H1 (cell line): ENCODE measurements around the gene PTEN. TPM values are rescaled to one million over a fixed set of nuclear protein-coding genes. Genes with fewer than 3 reads are reported as not detected.

Experiments used
- CTCF ChIA-PET: fragments of 300-600 bp; sonication (Branson Sonifier 250); formaldehyde crosslinking; loops from one replicate; lab custom pipeline; 2021; ENCODE audit not compliant: partially characterized antibody; lab: Charles Lee
- POLR2A ChIA-PET: fragments of 300-600 bp; sonication (Branson Sonifier 250); formaldehyde crosslinking; loops from one replicate; lab custom pipeline; 2021; ENCODE audit warnings: inconsistent platforms; ENCODE audit not compliant: partially characterized antibody; lab: Charles Lee
- DNase-seq, 2 experiments: peaks; one replicate each; pipeline versions ENCODE4 v3.0.0 to v3.0.0-alpha.2; 2010 to 2022; ENCODE audit warnings: low spot score in 2 of 2, low read depth in 1 of 2, mixed read lengths in 1 of 2
- FAIRE-seq: peaks from 2 replicates; lab custom pipeline; 2011; peaks lifted over from hg19 to GRCh38; lab: Jason Lieb, UNC
- H2AFZ ChIP-seq: 2 replicates; pipeline ENCODE4 v1.8.1; 2012; ENCODE audit warnings: low read length, inconsistent platforms
- H2AK5ac ChIP-seq: 2 replicates; pipeline ENCODE4 v1.6.1; 2013; ENCODE audit warnings: low read depth, low read length
- H2BK120ac ChIP-seq: replicated peaks from 2 replicates; pipeline ENCODE3; 2013; ENCODE audit warnings: low read depth, low read length, inconsistent platforms
- H2BK12ac ChIP-seq: 2 replicates; pipeline ENCODE4 v1.6.1; 2013; ENCODE audit warnings: low read depth, low read length
- H2BK15ac ChIP-seq: 2 replicates; pipeline ENCODE4 v1.6.1; 2013; ENCODE audit warnings: low read length
- H2BK20ac ChIP-seq: 2 replicates; pipeline ENCODE4 v1.6.1; 2013; ENCODE audit warnings: low read length
- H2BK5ac ChIP-seq: 2 replicates; pipeline ENCODE4 v1.6.1; 2013; ENCODE audit warnings: low read depth, low read length
- H3K14ac ChIP-seq: 2 replicates; pipeline ENCODE4 v1.6.1; 2013; ENCODE audit warnings: inconsistent platforms; ENCODE audit not compliant: insufficient read length
- H3K18ac ChIP-seq: 2 replicates; pipeline ENCODE4 v1.6.1; 2013; ENCODE audit warnings: low read length; ENCODE audit errors: extremely low read depth
- H3K23ac ChIP-seq: 2 replicates; pipeline ENCODE4 v1.6.1; 2013; ENCODE audit warnings: inconsistent platforms; ENCODE audit not compliant: insufficient read length
- H3K23me2 ChIP-seq: 2 replicates; pipeline ENCODE4 v1.6.1; 2013; ENCODE audit warnings: low read depth, low read length
- H3K27ac ChIP-seq: 2 replicates; pipeline ENCODE4 v1.6.1; 2011; ENCODE audit warnings: low read depth, low read length, inconsistent platforms
- H3K27me3 ChIP-seq, 4 experiments: replicated peaks in 1 of 4; 1 replicate in 1 of 4; 2 replicates in 3 of 4; pipeline versions ENCODE4 v1.6.1 to v1.8.1; 2011 to 2013; ENCODE audit warnings: low read length in 3 of 4, mild to moderate bottlenecking in 3 of 4, inconsistent platforms in 2 of 4, mixed read lengths in 2 of 4, moderate library complexity in 1 of 4; ENCODE audit not compliant: control insufficient read depth in 3 of 4, insufficient read depth in 3 of 4; ENCODE audit errors: extremely low read depth in 1 of 4
- H3K36me3 ChIP-seq, 4 experiments: 2 replicates each; pipeline versions ENCODE4 v1.6.1 to v1.8.1; 2011 to 2013; ENCODE audit warnings: mild to moderate bottlenecking in 4 of 4, low read length in 3 of 4, moderate library complexity in 2 of 4, control low read depth in 1 of 4, inconsistent platforms in 1 of 4; ENCODE audit not compliant: insufficient read depth in 4 of 4, control insufficient read depth in 2 of 4
- H3K4ac ChIP-seq: replicated peaks from 2 replicates; pipeline ENCODE3; 2013; ENCODE audit warnings: low read length, low read depth, mixed read lengths, inconsistent platforms; ENCODE audit not compliant: insufficient read length
- H3K4me1 ChIP-seq, 4 experiments: replicated peaks in 1 of 4; 1 replicate in 1 of 4; 2 replicates in 3 of 4; pipeline versions ENCODE4 v1.6.1 to v1.8.1; 2011 to 2013; ENCODE audit warnings: low read length in 3 of 4, inconsistent platforms in 2 of 4, mixed read lengths in 1 of 4; ENCODE audit not compliant: insufficient read depth in 4 of 4, control insufficient read depth in 3 of 4
- H3K4me2 ChIP-seq, 2 experiments: 2 replicates each; pipeline versions ENCODE4 v1.6.1 to v1.8.1; 2011 to 2013; ENCODE audit warnings: low read depth in 2 of 2, low read length in 2 of 2, control low read depth in 1 of 2, inconsistent platforms in 1 of 2, mild to moderate bottlenecking in 1 of 2; ENCODE audit not compliant: insufficient read depth in 1 of 2
- H3K4me3 ChIP-seq, 4 experiments: fragments of 200-600, 300-600 bp in 1 of 4; sonication (generic), shearing (Covaris generic), sonication (Bioruptor Twin) in 1 of 4; 2 replicates each; pipeline versions ENCODE4 v1.5.1 to v1.8.1; 2011 to 2016; ENCODE audit warnings: low read length in 4 of 4, low read depth in 3 of 4, control low read depth in 2 of 4, inconsistent platforms in 2 of 4, mild to moderate bottlenecking in 2 of 4, mixed read lengths in 1 of 4, moderate library complexity in 1 of 4; ENCODE audit not compliant: insufficient read depth in 2 of 4; ENCODE audit errors: extremely low read depth in 1 of 4
- H3K56ac ChIP-seq: replicated peaks from 2 replicates; pipeline ENCODE3; 2013; ENCODE audit warnings: low read depth, mild to moderate bottlenecking, mixed read lengths, low read length, inconsistent platforms; ENCODE audit not compliant: insufficient read length
- H3K79me1 ChIP-seq: 2 replicates; pipeline ENCODE4 v1.6.1; 2013; ENCODE audit warnings: low read depth, low read length, control low read depth
- H3K79me2 ChIP-seq, 2 experiments: 2 replicates each; pipeline versions ENCODE4 v1.6.1 to v1.8.1; 2012 to 2013; ENCODE audit warnings: low read length in 2 of 2, mild to moderate bottlenecking in 2 of 2, inconsistent platforms in 1 of 2; ENCODE audit not compliant: insufficient read depth in 2 of 2, control insufficient read depth in 1 of 2
- H3K9ac ChIP-seq, 4 experiments: replicated peaks in 1 of 4; 1 replicate in 1 of 4; 2 replicates in 3 of 4; pipeline versions ENCODE4 v1.6.1 to v1.8.1; 2011 to 2013; ENCODE audit warnings: low read depth in 3 of 4, low read length in 3 of 4, control low read depth in 2 of 4, mild to moderate bottlenecking in 2 of 4, moderate library complexity in 2 of 4, inconsistent platforms in 1 of 4; ENCODE audit errors: extremely low read depth in 1 of 4
- H3K9me3 ChIP-seq, 2 experiments: 2 replicates each; pipeline versions ENCODE4 v1.6.1 to v1.8.1; 2012 to 2013; ENCODE audit warnings: mild to moderate bottlenecking in 2 of 2, moderate library complexity in 2 of 2, control low read depth in 1 of 2, inconsistent platforms in 1 of 2, low read depth in 1 of 2, low read length in 1 of 2, mixed read lengths in 1 of 2; ENCODE audit not compliant: insufficient read depth in 2 of 2
- H4K20me1 ChIP-seq, 2 experiments: replicated peaks in 1 of 2; 2 replicates each; pipeline versions ENCODE3 to v1.8.1; 2011 to 2013; ENCODE audit warnings: inconsistent platforms in 2 of 2, low read length in 2 of 2, mild to moderate bottlenecking in 1 of 2; ENCODE audit not compliant: insufficient read depth in 2 of 2, control insufficient read depth in 1 of 2
- H4K5ac ChIP-seq: 2 replicates; pipeline ENCODE4 v1.6.1; 2013; ENCODE audit warnings: low read length, low read depth, mixed read lengths, inconsistent platforms; ENCODE audit not compliant: insufficient read length
- H4K8ac ChIP-seq: 2 replicates; pipeline ENCODE4 v1.8.0; 2013; ENCODE audit warnings: mild to moderate bottlenecking, moderate library complexity, low read length, inconsistent platforms; ENCODE audit not compliant: insufficient read depth; ENCODE audit errors: extremely low read depth
- H4K91ac ChIP-seq: replicated peaks from 2 replicates; pipeline ENCODE3; 2013; ENCODE audit warnings: low read length, mixed read lengths, inconsistent platforms; ENCODE audit not compliant: insufficient read length
- WGBS, 2 experiments: shearing (Covaris generic) in 1 of 2; methylation state at CpG; one replicate each; pipeline versions ENCODE4 v1.1.6 to v1.1.7; 2013 to 2015; ENCODE audit warnings: low lambda C conversion rate in 2 of 2, mixed read lengths in 2 of 2, inconsistent platforms in 1 of 2, low coverage in 1 of 2, missing lambda C conversion rate in 1 of 2; ENCODE audit not compliant: insufficient replicate concordance in 2 of 2, insufficient coverage in 1 of 2, insufficient read length in 1 of 2; ENCODE audit errors: extremely low coverage in 1 of 2, missing lambda C conversion rate in 1 of 2; 5-methylcytosine and 5-hydroxymethylcytosine counted together
- polyA plus RNA-seq, 7 experiments: library from polyadenylated mRNA; depleted of rRNA in 3 of 7; stranded (reverse) in 5 of 7; unstranded in 2 of 7; fragments of >200 nt in 5 of 7; fragments of 200-250 nt in 2 of 7; gene quantifications; 1 replicate in 5 of 7; 2 replicates in 1 of 7; 4 replicates in 1 of 7; pipeline versions ENCODE4 v1.2.1 to v1.2.3, GENCODE V29; 2011 to 2013; ENCODE audit warnings: missing spikeins in 2 of 7, mixed read lengths in 2 of 7
- total RNA-seq: library from RNA; stranded (reverse); fragmentation: NEBNext Ultra II Directional; extraction: Animal tissue kit (Norgen Biotek cat#: 25700); gene quantifications from 2 replicates; pipeline ENCODE4 v1.2.1, GENCODE V29; 2021
- TF ChIP-seq, protein P1 (sequence below): IDR thresholded peaks from 2 replicates; pipeline ENCODE4 v1.6.1; 2012; ENCODE audit warnings: low read length, inconsistent platforms

Gene PTEN
- total and polyA plus RNA-seq, 2 of the 8 experiments (the other 6 are each of a cell fraction or from before 2014, with no cell fraction given): 6.3 to 48.7 TPM

- 28% methylated on average over 5 of the region's 5 CpGs; no CpG with 5 or more reads in 1 of the 2 experiments for WGBS, 2 experiments
- no peak overlapping the region for H2AK5ac ChIP-seq
- no peak overlapping the region for H3K4me2 ChIP-seq
- no peaks in the 10 kb centered on the region for H3K4me1 ChIP-seq
- H3K36me3 ChIP-seq: no peaks in the 10 kb centered on the region
- H2BK12ac ChIP-seq: no peak overlapping the region
- DNase-seq (no peak), FAIRE-seq (peak; percentile 99)
- H4K91ac ChIP-seq: no peak overlapping the region
- no peak overlapping the region for H2BK5ac ChIP-seq
- no peak overlapping the region for H3K18ac ChIP-seq
- no peak overlapping the region for H2BK15ac ChIP-seq
- peak overlapping the region; percentile 64; the same call in 1 of the 2 replicates for H2AFZ ChIP-seq
- H3K23me2 ChIP-seq: no peaks in the 10 kb centered on the region
- no peaks in the 10 kb centered on the region for H3K79me2 ChIP-seq
- H4K5ac ChIP-seq: no peak overlapping the region
- no peak overlapping the region for H4K8ac ChIP-seq
- H2BK120ac ChIP-seq: no peak overlapping the region
- no peak overlapping the region for H3K9ac ChIP-seq
- H3K4me3 ChIP-seq: no peak overlapping the region
- H3K14ac ChIP-seq: no peak overlapping the region
- H3K23ac ChIP-seq: no peak overlapping the region
- H2BK20ac ChIP-seq: no peak overlapping the region
- H3K27ac ChIP-seq: no peak overlapping the region
- no peaks in the 10 kb centered on the region for H3K79me1 ChIP-seq
- H4K20me1 ChIP-seq: no peaks in the 10 kb centered on the region
- ChIA-PET CTCF (interaction anchor here (0.6 to 4.3 kb wide), 21 partner anchors 8 to 713 kb away, joined by 3 to 25 read pairs (median 3); no protein-coding TSS in a partner anchor), POLR2A (interaction anchor here (2.1 to 2.4 kb wide), 2 partner anchors 12 to 14 kb away, joined by 7 to 8 read pairs; partner anchors contain the start of genes KLLN and PTEN)
- H3K9me3 ChIP-seq: no peaks in the 10 kb centered on the region
- no peak overlapping the region for H3K4ac ChIP-seq
- no peaks in the 10 kb centered on the region for H3K27me3 ChIP-seq
- H3K56ac ChIP-seq: no peak overlapping the region
- TF ChIP-seq, protein P1, sequence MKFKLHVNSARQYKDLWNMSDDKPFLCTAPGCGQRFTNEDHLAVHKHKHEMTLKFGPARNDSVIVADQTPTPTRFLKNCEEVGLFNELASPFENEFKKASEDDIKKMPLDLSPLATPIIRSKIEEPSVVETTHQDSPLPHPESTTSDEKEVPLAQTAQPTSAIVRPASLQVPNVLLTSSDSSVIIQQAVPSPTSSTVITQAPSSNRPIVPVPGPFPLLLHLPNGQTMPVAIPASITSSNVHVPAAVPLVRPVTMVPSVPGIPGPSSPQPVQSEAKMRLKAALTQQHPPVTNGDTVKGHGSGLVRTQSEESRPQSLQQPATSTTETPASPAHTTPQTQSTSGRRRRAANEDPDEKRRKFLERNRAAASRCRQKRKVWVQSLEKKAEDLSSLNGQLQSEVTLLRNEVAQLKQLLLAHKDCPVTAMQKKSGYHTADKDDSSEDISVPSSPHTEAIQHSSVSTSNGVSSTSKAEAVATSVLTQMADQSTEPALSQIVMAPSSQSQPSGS: no peak
Measured at GRCh38 chr10:87850742-87851205, 12.7 kb upstream of the PTEN start.
